ENCODE results near the gene CSAD.
"Not testable (repeated sequence)": the region's sequence is repeated elsewhere in the genome, so short reads cannot be mapped to it uniquely, and the experiment has no call there.

The CSAD gene

DNA sequence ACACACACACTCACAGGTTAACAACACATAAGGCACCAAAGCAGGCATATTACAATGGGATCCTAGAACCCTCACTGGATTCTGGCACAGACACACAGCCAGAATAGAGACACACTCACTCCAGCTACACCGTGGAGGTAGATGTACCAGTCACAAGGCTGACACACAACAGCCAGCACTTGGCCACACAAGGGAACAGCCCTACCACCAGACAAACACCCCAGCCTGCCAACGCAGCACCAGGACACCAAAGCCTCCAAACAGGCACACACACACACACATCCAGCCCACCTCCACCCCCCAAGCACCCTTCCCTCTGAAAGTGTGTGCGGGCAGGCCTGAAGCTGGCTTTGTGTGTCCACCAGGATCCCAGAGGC lies 37.2 kb upstream of the CSAD start:
- DNase-seq: no peak

DNA sequence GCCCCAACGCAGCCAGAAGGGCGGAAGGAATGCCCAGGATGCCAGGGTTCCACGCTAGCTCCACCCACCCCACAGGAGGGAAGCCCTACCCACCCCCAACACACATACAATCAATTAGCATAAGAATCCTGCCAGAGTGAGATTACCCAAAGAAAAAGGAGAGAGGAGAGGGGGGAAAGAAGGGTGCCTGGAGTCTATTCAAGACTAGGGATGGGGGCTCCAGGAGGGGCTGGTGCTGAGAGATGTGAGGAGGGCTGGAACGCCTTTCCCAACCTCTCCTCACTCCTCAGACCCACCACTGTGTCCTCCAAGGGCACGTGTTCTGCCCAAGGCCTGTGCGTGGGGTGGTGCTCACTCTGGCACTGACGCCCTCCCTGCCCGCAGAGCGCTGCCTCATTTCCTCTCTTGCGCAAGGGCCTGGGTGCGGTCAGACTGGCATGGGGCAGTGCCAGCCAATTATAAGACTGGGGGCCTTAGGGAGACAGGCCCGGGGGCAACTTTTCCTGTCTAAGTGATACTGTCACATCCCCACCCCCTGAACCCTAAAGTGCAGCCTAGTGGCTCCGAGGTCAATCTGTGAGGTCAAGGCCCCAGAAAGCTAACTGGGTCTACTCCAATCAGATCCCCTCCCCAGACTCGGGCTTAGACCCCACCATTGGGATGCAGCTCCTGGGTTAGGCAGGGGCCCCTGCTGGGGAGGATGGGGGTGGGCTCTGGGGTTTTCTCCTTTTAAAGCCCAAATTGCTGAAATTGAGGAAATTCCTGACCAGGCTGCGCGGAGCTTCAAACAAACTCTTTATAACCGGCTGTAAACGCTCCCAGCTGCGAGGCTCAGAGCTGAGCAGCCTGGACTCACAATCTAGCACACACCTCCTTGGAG lies 36.6 kb upstream of the CSAD start:
- DNase-seq: peak; percentile 81

- DNase-seq: no peak
These were observed 34.8 kb upstream of the CSAD start for GRCh38 chr12:53215497-53215896.

DNA sequence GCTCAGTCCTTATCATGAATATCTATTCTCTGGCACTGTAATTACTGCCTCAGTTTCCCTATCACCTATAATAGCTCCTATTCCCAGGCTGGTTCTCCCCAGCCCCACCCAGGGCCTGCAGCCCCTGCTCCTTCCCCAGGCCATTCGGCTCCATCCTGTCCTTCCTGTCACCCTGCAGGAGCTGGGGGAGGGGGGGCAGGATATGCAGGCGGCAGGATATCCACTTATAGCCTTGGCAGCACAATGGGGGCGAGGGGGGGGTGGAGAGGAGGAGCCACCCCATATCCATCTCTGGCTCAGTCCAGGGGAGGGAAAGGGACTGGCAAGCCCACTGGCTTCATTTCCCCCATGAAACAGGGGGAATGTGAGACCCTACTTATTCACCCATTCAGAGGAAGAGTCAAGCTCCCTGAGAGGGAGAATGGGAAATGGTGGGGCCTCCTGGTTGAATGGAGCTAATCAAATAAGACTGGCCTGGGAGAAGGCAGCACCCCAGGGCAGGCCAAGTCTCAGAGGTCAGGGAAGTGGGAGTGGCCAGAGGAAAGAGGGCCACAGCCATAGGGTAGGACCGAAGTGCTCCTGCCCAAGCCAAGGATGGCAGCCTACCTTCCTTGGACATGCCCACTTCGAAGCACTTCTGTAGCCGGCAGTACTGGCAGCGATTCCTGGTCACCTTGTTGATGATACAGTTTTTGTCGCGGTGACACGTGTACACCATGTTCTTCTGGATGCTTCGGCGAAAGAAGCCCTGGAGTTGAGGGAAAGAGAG lies 34.1 kb upstream of the CSAD start:
- no peak for DNase-seq

DNA sequence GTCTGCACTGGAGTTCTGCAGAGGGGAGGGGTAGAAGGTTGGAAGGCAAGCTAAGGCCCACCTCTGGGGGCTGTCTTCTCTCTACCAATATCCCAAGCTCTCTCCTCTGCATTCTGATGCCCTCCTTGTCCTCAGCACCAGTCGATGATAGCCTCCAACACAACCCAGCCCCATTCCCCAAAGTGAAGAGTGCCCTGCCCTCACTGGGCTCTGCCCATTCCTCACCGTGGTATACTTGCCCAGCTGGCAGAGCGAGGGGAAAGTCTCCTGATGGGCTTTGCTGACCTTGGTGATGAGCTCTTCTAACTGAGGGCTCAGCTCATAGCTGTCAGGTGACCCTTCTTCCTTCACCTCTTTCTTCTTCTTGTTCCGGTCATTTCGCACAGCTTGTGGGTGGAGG lies 33.5 kb upstream of the CSAD start:
- no peak for DNase-seq

GRCh38 chr12:53213348-53213747 lies 32.6 kb upstream of the CSAD start:
- peak; percentile 90 for DNase-seq

GRCh38 chr12:53212931-53213330 lies 32.2 kb upstream of the CSAD start:
- no peak for DNase-seq

DNA sequence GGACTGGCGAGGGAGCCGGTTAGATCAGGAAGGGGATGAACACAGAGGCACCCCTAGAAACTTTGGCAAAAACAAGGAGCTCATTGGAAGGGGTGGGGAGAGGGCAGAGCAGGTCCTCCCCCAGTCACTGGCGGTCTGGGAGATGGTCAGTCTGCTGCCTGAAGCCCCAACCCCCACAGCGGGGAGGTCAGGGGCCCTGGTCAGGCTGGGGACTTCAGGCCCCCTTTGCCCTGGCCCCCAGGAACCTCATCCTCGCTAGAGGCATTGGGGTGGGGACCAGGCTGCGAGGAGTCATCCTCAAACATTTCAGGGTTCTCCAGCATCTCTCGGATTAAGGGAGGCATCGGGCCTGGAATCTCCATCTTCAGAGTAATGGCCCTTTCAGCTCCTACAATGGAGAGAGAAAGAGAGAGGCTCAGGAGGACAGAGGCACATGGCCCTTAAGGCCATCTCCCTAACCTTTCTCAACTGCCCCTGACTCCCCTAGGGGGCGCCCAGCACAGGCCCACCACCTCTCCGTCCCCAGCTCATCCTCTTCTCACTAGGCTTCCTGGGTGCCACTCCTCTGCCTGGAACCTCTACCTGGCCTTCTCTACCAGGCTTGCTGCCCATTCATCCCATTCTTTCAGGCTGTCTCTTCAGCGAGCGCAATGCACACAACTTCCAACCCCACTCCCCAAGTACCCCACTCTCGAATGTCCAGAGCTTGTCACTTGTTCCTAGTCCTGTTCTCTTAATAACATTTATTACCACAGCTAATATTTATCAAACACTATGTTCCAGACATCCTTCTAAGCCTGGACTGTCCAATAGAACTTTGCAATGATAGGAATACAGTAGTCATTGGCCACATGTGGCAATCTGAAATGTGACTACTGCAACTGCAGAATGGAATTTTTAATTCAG lies 31.0 kb upstream of the CSAD start:
- no peak for DNase-seq

DNA sequence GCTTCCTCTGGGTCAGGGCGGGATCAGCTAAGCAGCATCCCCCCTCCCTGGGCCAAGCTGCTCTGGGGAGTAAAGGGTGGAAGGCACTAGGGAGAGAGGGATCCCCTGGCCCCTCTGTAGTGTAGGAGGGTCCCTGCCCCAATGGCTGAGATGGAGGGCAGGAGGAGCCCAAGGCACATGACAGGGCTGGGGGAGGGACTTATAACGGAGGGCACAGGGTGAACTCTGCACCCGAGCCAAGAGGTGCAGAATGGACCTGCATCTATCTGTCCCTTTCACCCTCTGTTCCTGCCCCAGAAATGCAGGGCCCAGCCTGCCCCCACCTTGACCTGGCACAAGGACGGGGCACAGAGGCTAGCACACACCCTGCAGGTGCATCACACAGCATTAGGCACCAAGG lies 30.1 kb upstream of the CSAD start:
- DNase-seq: no peak

GRCh38 chr12:53208877-53209463 lies 28.2 kb upstream of the CSAD start:
- DNase-seq: peak; percentile 76

DNA sequence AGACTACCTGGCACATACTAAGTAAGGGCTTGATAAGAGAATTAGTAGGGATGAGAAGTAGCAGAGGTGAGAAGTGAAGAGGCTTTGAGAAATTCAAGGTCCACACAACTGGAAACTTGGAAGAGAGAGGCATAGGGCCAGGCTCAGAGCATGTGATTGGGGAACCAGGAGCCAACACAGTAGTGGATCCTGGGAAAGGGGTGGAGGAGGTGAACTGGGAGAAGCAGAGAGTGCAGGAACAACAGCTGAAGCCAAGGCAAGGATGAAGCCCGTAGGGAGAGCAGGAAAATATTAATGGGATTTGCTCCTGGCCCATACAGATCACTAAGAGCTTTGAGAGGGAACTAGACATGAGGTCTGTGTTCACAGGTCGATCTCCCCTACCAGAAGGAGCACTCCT lies 27.7 kb upstream of the CSAD start:
- DNase-seq: no peak

DNA sequence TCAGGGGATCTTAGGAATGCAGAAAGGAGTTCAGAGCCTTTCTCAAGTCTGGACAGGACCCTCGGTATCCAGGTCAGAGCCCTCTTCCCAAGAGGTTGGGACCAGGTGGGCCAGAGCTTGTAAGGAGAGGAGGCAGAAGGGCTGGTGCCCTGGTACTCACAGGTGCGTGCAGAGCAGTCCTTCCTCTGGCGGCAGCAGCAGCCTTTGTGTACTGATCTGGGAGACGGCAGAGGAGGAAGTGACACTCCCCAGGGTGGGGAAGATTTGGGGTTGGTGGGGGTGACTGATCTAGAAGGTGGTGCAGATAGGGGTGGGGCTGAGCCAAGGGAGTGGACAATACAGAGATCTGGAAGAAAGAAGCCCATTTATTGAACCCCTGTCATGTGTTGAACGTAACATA lies 26.3 kb upstream of the CSAD start, which contains the start of gene ITGB7:
Gene ITGB7 (minus strand): TSS at position 210 of the 400 bp plus-strand sequence. CDS start 6,808 bp downstream, outside the sequence.
- DNase-seq: peak; percentile 85

DNA sequence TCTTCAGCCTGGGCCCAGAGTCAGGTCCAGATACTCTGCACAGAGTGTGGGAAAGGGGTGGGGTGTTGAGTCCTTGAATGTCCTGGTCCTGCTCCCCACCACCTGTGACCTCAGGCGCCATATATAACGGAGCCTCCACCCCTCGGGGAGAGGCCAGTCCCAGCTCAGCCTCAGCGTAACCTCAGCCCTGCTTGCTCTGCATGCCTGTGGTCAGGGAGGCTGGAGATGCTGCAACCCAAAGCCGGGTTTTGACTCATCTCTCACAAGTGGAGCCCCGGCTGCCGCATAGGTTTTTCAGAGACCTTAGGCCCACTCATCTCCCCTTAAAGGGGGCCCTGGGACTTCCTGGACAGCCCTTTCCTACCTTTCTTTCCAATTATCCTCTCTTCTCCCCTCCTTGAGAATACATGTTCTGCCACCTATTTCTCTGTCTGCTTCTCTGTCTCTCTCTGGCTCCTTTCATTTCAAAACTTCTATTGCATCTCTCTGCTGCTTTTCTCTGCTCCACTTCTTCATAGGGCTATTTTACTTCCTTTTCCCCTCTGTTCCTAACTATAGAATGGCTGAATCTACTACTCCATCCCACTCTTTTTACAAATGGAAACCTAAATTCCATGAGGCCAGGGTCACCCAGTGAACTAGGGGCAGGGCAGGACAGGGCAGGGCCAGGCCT lies 25.2 kb upstream of the CSAD start:
- DNase-seq: peak; percentile 94

- no peak for DNase-seq
These were observed 23.6 kb upstream of the CSAD start for GRCh38 chr12:53204351-53204750.

- DNase-seq: not testable (repeated sequence)
These were observed 21.6 kb upstream of the CSAD start for GRCh38 chr12:53202316-53202715.

GRCh38 chr12:53201639-53202038 lies 20.9 kb upstream of the CSAD start:
- no peak for DNase-seq

GRCh38 chr12:53201177-53201541 lies 20.4 kb upstream of the CSAD start:
- DNase-seq: no peak

GRCh38 chr12:53200458-53201176 lies 19.9 kb upstream of the CSAD start:
- DNase-seq: peak; percentile 77

GRCh38 chr12:53200107-53200457 lies 19.4 kb upstream of the CSAD start:
- no peak for DNase-seq

DNA sequence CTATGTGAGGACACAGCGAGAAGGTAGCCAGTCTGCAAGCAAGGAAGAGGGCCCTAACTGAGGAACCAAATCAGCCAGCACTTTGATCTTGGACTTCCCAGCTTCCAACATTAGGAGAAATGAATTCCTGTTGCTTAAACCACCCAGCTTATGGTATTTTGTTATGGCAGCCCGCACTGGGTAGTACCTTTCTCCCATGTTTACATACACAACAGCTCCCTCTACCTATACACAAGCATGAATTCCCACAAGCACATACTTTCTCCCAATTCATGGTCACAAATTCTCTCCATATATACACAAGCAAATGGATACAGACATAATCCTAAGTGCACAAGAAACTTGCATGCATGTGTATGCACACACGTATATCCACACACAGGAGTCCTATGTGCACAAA lies 19.0 kb upstream of the CSAD start:
- DNase-seq: no peak

DNA sequence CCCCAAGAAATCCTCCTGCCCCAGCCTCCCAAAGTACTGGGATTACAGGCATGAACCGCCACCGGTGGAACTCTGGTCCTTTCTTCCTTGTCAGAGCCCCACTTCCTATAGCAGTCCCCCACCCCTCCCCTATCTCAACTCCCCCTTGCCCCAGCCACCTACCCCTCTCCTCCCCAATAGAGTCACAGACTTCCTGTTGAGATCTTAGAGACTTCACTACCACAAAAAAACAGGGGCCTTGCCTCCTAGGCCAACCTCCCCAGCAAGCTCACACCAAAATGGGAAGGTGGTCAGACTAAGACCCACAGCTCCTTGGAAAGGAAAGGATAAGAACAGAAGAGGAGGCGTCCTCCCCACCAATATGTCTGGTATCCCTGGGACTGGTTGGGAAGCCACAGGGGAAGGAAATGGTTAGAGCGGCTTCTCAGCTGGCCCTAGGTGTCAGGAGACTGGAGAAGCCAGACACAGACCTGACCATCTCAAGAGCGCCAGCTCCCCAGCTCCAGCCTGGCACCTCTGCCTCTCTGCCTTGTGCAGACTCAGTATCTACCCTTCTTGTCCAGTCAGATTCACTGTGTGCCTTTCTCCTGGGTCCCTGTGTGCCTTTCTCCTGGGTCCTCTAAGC lies 17.9 kb upstream of the CSAD start:
- DNase-seq: no peak

Data from activated CD4-positive, alpha-beta T cell treated with anti-CD3 and anti-CD28 coated beads, Interleukin-2, Interleukin-6, amounts not matched to agents 100 ng/mL and 50 ng/mL, durations not matched to agents 16 hours and 8 hours (primary cell).